GM21423 (cell line): ENCODE results near the gene ADGRD2.

ENCODE experiments used
- ATAC-seq: cut with Tn5 transposase; IDR thresholded peaks from one replicate; pipeline ENCODE4 v1.9.1; 2021; ENCODE audit warnings: mild to moderate bottlenecking, moderate library complexity; ENCODE audit not compliant: unreplicated experiment

The ADGRD2 gene

GRCh38 chr9:124456341-124457078 lies 6.3 kb downstream of the ADGRD2 start:
- ATAC-seq, result no peak

- ATAC-seq, result no peak
Measured at GRCh38 chr9:124457079-124457886, 7.0 kb downstream of the ADGRD2 start.

GRCh38 chr9:124457887-124458431 lies 7.7 kb downstream of the ADGRD2 start:
- no peak for ATAC-seq

- ATAC-seq, result no peak
Measured at GRCh38 chr9:124458441-124458840, 8.2 kb downstream of the ADGRD2 start.

- no peak for ATAC-seq
Measured at GRCh38 chr9:124462739-124463138, 12.5 kb downstream of the ADGRD2 start.

- no peak for ATAC-seq
Measured at GRCh38 chr9:124465736-124466135, 15.5 kb downstream of the ADGRD2 start.

GRCh38 chr9:124467410-124468060 lies 17.3 kb downstream of the ADGRD2 start:
- ATAC-seq, result no peak

- no peak for ATAC-seq
Measured at GRCh38 chr9:124468061-124468740, 17.9 kb downstream of the ADGRD2 start.

GRCh38 chr9:124469011-124469832 lies 19.0 kb downstream of the ADGRD2 start:
- ATAC-seq, result no peak

- ATAC-seq, result no peak
Measured at GRCh38 chr9:124470306-124470705, 20.1 kb downstream of the ADGRD2 start.

GRCh38 chr9:124470726-124471125 lies 20.5 kb downstream of the ADGRD2 start:
- no peak for ATAC-seq

- ATAC-seq, result no peak
Measured at GRCh38 chr9:124471761-124472160, 21.5 kb downstream of the ADGRD2 start.

- no peak for ATAC-seq
Measured at GRCh38 chr9:124472770-124473169, 22.5 kb downstream of the ADGRD2 start.

- ATAC-seq, result no peak
Measured at GRCh38 chr9:124473310-124473709, 23.1 kb downstream of the ADGRD2 start.

- ATAC-seq, result no peak
Measured at GRCh38 chr9:124474151-124474550, 23.9 kb downstream of the ADGRD2 start.

- ATAC-seq, result no peak
Measured at GRCh38 chr9:124475158-124475867, 25.1 kb downstream of the ADGRD2 start.

- no peak for ATAC-seq
Measured at GRCh38 chr9:124475868-124476690, 25.8 kb downstream of the ADGRD2 start.

GRCh38 chr9:124477211-124477647 lies 27.0 kb downstream of the ADGRD2 start:
- ATAC-seq, result no peak
